BJ (cell line): ENCODE data around the gene IGFBP2. TPM values are rescaled to one million over a fixed set of nuclear protein-coding genes. Genes with fewer than 3 reads are reported as not detected.

Experiments
- CTCF ChIA-PET: fragments of 350-600 bp; formaldehyde crosslinking; extraction: SDS; loops from one replicate; lab custom pipeline; 2021; ENCODE audit warnings: antibody characterized with exemption, inconsistent platforms; lab: Yijun Ruan, JAX
- POLR2A ChIA-PET: fragments of 300-600 bp; sonication (Branson Sonifier 250); formaldehyde crosslinking; extraction: SDS; loops from one replicate; lab custom pipeline; 2021; ENCODE audit warnings: antibody characterized with exemption; lab: Charles Lee
- DNase-seq: peaks from one replicate; pipeline ENCODE4 v3.0.0-alpha.2; 2011; ENCODE audit warnings: low read depth
- H3K27me3 ChIP-seq: 2 replicates; pipeline ENCODE4 v1.6.0; 2011; ENCODE audit warnings: low read length; ENCODE audit not compliant: control insufficient read depth, insufficient read depth
- H3K36me3 ChIP-seq: 2 replicates; pipeline ENCODE4 v1.5.1; 2011; ENCODE audit warnings: low read length; ENCODE audit not compliant: control insufficient read depth, insufficient read depth
- H3K4me3 ChIP-seq: 2 replicates; pipeline ENCODE4 v1.5.1; 2011; ENCODE audit warnings: low read depth, mild to moderate bottlenecking, control low read depth, low read length
- polyA plus RNA-seq: library from polyadenylated mRNA; depleted of rRNA; stranded (reverse); fragments of >200 nt; gene quantifications from 2 replicates; pipeline ENCODE4 v1.2.3, GENCODE V29; 2011
- TF ChIP-seq, protein P1 (sequence below): IDR thresholded peaks from 2 replicates; pipeline ENCODE4 v1.5.1; 2011; ENCODE audit warnings: low read depth, mild to moderate bottlenecking, control low read depth, inconsistent platforms, low read length, moderate library complexity; ENCODE audit not compliant: insufficient read depth

The IGFBP2 gene
- polyA plus RNA-seq, 1 experiment, result 142 TPM

DNA sequence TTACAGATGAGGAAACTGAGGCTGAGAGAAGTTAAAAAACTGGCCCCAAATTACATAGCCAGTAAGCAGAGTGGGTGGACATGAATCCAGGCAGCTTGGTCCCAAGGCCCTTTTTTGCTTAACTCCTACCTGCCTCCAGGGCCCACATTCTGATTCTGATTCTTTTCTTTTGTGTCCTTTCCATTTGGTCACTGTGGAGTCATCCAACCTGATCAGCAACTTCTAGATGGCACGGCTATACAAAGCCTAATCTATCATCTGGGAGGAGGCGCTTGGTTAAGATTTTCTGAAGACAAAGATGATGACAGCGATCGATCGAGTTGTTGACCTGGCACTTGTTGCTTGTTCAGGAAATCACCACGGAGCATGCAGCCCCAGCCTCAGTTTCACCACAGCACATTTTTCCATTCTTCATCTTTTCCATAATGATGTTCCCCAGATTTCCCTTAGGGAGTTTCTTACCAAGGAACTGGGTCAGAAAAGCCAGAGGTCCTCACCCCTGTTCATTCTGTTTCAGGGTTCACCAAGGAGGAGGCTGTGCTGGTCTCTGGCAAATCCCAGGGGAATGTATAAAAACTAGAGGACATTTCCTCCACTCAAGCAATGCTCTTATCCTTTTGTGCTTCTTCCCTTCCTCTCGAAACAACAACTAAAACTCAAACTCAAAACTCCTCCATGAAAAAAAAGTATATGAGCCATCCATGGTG is 6.9 kb upstream of the IGFBP2 start:
- TF ChIP-seq, protein P1, sequence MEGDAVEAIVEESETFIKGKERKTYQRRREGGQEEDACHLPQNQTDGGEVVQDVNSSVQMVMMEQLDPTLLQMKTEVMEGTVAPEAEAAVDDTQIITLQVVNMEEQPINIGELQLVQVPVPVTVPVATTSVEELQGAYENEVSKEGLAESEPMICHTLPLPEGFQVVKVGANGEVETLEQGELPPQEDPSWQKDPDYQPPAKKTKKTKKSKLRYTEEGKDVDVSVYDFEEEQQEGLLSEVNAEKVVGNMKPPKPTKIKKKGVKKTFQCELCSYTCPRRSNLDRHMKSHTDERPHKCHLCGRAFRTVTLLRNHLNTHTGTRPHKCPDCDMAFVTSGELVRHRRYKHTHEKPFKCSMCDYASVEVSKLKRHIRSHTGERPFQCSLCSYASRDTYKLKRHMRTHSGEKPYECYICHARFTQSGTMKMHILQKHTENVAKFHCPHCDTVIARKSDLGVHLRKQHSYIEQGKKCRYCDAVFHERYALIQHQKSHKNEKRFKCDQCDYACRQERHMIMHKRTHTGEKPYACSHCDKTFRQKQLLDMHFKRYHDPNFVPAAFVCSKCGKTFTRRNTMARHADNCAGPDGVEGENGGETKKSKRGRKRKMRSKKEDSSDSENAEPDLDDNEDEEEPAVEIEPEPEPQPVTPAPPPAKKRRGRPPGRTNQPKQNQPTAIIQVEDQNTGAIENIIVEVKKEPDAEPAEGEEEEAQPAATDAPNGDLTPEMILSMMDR, result no peak

DNA sequence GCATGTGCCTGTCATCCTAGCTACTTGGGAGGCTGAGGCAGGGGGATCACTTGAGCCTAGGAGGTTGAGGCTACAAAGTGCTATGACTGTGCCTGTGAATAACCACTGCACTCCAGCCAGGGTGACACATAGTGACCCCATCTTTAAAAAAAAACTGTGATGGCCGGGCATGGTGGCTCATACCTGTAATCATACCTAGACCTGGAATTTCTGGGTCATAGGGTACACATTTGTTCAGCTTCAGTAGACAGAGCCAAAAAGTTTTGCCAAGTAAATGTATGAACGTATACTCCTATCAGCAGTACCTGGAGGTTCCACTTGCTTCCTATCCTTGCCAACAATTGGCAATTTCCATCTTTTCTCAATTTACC is 6.4 kb upstream of the IGFBP2 start:
- no peak overlapping the region for H3K4me3 ChIP-seq
- H3K27me3 ChIP-seq, result peaks cover 6% of the 10 kb centered on the region
- H3K36me3 ChIP-seq, result no peaks in the 10 kb centered on the region
- ChIA-PET POLR2A (no interaction called here), CTCF (interaction anchor here (1.4 kb wide), 1 partner anchor 9 kb away, joined by 3 read pairs; no protein-coding TSS in a partner anchor)
- TF ChIP-seq, protein P1, result no peak
- no peak for DNase-seq

More for the DNA sequence above, 6.9 kb upstream of the IGFBP2 start:
- CTCF ChIA-PET, result no interaction called here
- Histone ChIP-seq H3K27me3 (peaks cover 6% of the 10 kb centered on the region), H3K36me3 (no peaks in the 10 kb centered on the region), H3K4me3 (no peak overlapping the region)
- DNase-seq, result no peak
- POLR2A ChIA-PET, result no interaction called here

DNA sequence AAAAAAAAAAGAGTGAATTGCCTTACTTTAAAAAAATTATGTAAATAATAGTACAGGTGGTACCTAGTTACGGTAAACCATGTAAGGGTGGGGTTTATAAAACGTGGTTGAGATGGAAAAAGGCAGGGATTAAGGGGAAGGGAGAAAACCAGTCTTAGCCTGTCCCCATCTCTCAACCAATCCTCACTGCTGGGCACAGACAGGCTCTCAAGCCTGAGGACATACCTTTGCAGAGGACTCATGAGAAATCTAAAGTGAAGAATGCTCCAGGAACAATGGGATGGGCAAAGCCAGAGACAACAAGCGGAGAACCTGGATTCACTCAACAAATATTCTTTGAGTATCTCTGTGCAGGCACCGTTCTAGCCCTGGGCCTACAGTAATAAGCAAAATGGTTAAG is 3.4 kb upstream of the IGFBP2 start:
- ChIA-PET CTCF (no interaction called here), POLR2A (no interaction called here)
- no peak overlapping the region for H3K4me3 ChIP-seq
- TF ChIP-seq, protein P1, result no peak
- no peak for DNase-seq
- H3K27me3 ChIP-seq, result peaks cover 9% of the 10 kb centered on the region
- no peaks in the 10 kb centered on the region for H3K36me3 ChIP-seq

DNA sequence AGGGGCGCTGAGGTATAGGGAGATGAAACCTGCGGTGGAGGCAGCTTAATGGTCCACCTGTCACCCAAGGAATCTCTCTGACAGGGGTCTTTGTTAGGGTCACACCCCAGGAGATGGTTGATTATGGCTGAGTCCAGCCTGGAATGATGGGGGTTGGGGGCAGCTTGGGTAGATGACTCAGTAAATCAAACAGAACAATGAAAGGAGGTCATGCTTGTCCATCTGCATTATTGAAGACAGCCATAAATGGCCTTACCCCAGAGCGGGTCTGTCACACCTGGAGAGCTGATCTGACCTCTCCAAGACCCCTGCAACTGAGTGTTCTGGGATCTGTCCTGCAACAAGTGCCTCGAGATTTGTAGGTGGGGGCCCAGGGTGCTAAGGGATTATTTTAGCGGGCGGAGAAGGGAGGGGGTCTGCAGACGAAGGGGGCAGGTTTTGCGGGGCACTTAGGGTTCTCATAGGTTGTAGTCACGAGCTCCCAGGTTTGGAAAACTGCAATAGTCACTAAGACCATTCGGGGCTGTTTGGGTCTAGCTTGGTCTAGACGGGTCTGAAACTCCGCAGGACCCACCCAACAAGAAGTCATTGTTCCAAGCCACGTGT is 771 bp upstream of the IGFBP2 start:
- TF ChIP-seq, protein P1, result no peak
- no peak for DNase-seq
- ChIA-PET POLR2A (no interaction called here), CTCF (interaction anchor here (0.9 to 1.4 kb wide), 2 partner anchors 113 to 116 kb away, joined by 4 read pairs; no protein-coding TSS in a partner anchor)
- H3K4me3 ChIP-seq, result no peak overlapping the region
- peaks cover 11% of the 10 kb centered on the region for H3K27me3 ChIP-seq
- no peaks in the 10 kb centered on the region for H3K36me3 ChIP-seq

DNA sequence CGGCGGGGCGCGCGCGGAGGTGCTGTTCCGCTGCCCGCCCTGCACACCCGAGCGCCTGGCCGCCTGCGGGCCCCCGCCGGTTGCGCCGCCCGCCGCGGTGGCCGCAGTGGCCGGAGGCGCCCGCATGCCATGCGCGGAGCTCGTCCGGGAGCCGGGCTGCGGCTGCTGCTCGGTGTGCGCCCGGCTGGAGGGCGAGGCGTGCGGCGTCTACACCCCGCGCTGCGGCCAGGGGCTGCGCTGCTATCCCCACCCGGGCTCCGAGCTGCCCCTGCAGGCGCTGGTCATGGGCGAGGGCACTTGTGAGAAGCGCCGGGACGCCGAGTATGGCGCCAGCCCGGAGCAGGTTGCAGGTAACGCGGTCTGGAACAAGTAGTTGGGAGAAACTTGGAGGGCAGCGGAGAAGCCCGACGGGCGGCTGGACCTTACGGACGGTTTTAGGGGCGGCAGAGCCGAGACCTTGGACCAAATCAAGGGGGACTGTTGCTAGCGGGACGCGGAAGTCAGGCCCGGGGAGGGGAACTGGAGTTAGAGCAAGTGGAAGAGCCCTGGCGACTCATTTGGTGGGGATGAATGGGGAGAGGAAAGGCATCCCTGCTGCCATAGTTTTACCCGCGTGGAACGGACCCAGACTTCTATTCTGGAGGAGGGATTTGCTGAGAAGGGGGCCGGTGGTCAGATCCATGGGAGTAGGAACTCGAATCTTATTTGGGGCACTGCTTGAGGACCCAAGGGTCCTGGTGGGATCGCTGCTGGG is 573 bp downstream of the IGFBP2 start:
- no peak for DNase-seq
- TF ChIP-seq, protein P1, result no peak
- Histone ChIP-seq H3K36me3 (no peaks in the 10 kb centered on the region), H3K4me3 (peak overlapping the region; percentile 56), H3K27me3 (peaks cover 11% of the 10 kb centered on the region)
- ChIA-PET POLR2A (no interaction called here), CTCF (interaction anchor here (2.4 kb wide), 1 partner anchor 115 kb away, joined by 8 read pairs; no protein-coding TSS in a partner anchor)
